RWPE2 (cell line): ENCODE data around the gene CD2.
A peak's percentile ranks its signal among the peaks of the same experiment; 100 is the strongest.

Source experiments
- ATAC-seq: fragments of 200-7000 bp; cut with Tn5 transposase; 3 replicates; pipeline ENCODE4 v1.9.1; 2021; ENCODE audit warnings: low read depth
- DNase-seq: peaks from one replicate; pipeline ENCODE4 v3.0.0-alpha.2; 2020; ENCODE audit warnings: low spot score
- H3K27ac ChIP-seq: fragments of 450-650 bp; 2 replicates; pipeline ENCODE4 v1.5.1; 2017; ENCODE audit warnings: mild to moderate bottlenecking; ENCODE audit not compliant: poor library complexity, severe bottlenecking
- H3K27me3 ChIP-seq: fragments of 250-450 bp; sonication (Bioruptor Pico); 2 replicates; pipeline ENCODE4 v1.5.1; 2021; ENCODE audit warnings: mild to moderate bottlenecking, moderate library complexity; ENCODE audit not compliant: insufficient read depth, poor library complexity, severe bottlenecking
- H3K36me3 ChIP-seq: fragments of 250-450 bp; sonication (Bioruptor Pico); 2 replicates; pipeline ENCODE4 v1.5.1; 2020; ENCODE audit warnings: low read depth, mild to moderate bottlenecking, moderate library complexity
- H3K4me1 ChIP-seq: fragments of 250-450 bp; sonication (Bioruptor Pico); 2 replicates; pipeline ENCODE4 v1.5.1; 2021; ENCODE audit warnings: mild to moderate bottlenecking, moderate library complexity; ENCODE audit not compliant: insufficient read depth, poor library complexity, severe bottlenecking
- H3K4me3 ChIP-seq: fragments of 250-450 bp; sonication (Bioruptor Pico); 2 replicates; pipeline ENCODE4 v1.5.1; 2021; ENCODE audit warnings: mild to moderate bottlenecking, moderate library complexity; ENCODE audit not compliant: severe bottlenecking
- H3K9me3 ChIP-seq: fragments of 250-450 bp; sonication (Bioruptor Pico); 2 replicates; pipeline ENCODE4 v1.5.1; 2021; ENCODE audit warnings: mild to moderate bottlenecking, moderate library complexity; ENCODE audit not compliant: severe bottlenecking
- CTCF ChIP-seq: fragments of 450-650 bp; IDR thresholded peaks from one replicate; pipeline ENCODE4 v1.5.1; 2017; ENCODE audit warnings: mild to moderate bottlenecking, moderate library complexity; ENCODE audit not compliant: poor library complexity, severe bottlenecking

The CD2 gene

GRCh38 chr1:116772648-116773045, 18.4 kb downstream of the CD2 start:
- H3K4me3 ChIP-seq, result no peak overlapping the region
- TF ChIP-seq CTCF, result no peak
- DNase-seq (no peak), ATAC-seq (peak; percentile 17; the same call in 1 of the 3 replicates)
- H3K9me3 ChIP-seq, result no peaks in the 10 kb centered on the region
- H3K27me3 ChIP-seq, result no peaks in the 10 kb centered on the region
- H3K4me1 ChIP-seq, result peaks cover 6% of the 10 kb centered on the region
- no peaks in the 10 kb centered on the region for H3K36me3 ChIP-seq
- no peak overlapping the region for H3K27ac ChIP-seq

GRCh38 chr1:116775116-116775752, 21.0 kb downstream of the CD2 start:
- Histone ChIP-seq H3K27ac (no peak overlapping the region), H3K36me3 (no peaks in the 10 kb centered on the region), H3K27me3 (no peaks in the 10 kb centered on the region), H3K4me3 (no peak overlapping the region), H3K9me3 (no peaks in the 10 kb centered on the region), H3K4me1 (peaks cover 6% of the 10 kb centered on the region)
- DNase-seq, result no peak
- TF ChIP-seq CTCF, result no peak
- no peak for ATAC-seq

- no peak for DNase-seq
- H3K4me3 ChIP-seq, result no peak overlapping the region
These were observed 23.9 kb downstream of the CD2 start for GRCh38 chr1:116777831-116778830.

GRCh38 chr1:116781034-116781433, 26.8 kb downstream of the CD2 start:
- H3K36me3 ChIP-seq, result no peaks in the 10 kb centered on the region

More at GRCh38 chr1:116777831-116778830, 23.9 kb downstream of the CD2 start:
- peaks cover under 1% of the 10 kb centered on the region for H3K4me1 ChIP-seq
- TF ChIP-seq CTCF, result no peak
- no peaks in the 10 kb centered on the region for H3K36me3 ChIP-seq
- peak; percentile 48; the same call in 2 of the 3 replicates for ATAC-seq
- no peak overlapping the region for H3K27ac ChIP-seq
- H3K9me3 ChIP-seq, result no peaks in the 10 kb centered on the region
- H3K27me3 ChIP-seq, result no peaks in the 10 kb centered on the region

More at GRCh38 chr1:116781034-116781433, 26.8 kb downstream of the CD2 start:
- TF ChIP-seq CTCF, result no peak
- no peak overlapping the region for H3K4me3 ChIP-seq
- H3K4me1 ChIP-seq, result no peaks in the 10 kb centered on the region
- no peak for DNase-seq
- H3K9me3 ChIP-seq, result no peaks in the 10 kb centered on the region
- no peak overlapping the region for H3K27ac ChIP-seq
- no peak for ATAC-seq
- no peaks in the 10 kb centered on the region for H3K27me3 ChIP-seq
